ENCODE data around the gene PAX7.

The PAX7 gene

DNA sequence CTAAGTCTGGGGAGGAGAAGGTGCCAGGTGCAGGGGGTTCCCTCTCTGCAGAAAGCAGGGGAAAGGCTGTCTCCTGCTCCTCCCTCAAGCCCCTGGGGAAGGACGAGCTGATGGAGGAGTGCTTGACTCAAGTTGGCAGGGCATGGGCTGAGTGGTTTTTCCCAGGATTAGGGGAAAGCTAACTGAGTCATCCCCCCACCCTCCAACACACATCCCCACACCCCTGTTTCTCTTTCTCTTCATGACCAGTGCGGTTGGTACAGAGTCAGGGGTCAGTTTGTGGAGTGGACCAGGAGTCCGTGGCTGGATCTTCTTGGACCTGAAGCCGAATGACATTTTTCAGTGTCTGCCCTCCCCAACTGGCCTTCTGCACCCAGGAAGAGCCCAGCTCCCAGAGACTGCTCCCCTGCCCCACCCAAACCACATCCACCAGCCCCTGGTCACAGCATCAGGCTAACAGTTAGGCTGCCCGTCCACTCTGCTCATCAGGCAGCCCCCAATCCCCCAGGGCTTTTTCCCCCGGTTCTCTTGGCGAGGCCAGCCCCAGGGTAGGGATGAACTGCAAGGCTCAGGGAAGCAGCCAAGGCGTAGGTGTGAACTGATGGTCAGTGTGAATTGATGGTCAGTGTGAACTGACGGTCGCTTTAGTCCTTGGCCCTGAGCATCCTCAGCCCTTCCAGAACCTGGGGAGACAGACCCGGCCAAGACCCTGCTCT is 81.0 kb downstream of the PAX7 start:
- no peak for DNase-seq

DNA sequence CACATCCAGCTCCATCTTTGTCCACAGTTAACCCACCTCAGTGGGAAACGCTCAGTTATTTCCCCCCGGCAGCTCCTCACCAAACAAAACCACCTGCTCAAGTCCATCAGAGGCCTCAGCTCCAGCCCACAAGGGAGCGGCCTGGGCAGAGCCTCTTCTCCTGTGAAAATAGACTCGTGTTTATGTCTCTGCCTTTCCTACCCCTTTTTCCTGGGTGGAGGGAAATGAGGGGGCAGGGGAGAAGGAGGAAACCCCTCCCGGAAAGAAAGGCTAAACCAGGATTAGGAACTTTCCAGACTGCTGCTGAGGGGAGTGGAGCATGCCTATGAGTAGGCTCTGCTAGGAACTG is 81.6 kb downstream of the PAX7 start:
- no peak for DNase-seq

DNA sequence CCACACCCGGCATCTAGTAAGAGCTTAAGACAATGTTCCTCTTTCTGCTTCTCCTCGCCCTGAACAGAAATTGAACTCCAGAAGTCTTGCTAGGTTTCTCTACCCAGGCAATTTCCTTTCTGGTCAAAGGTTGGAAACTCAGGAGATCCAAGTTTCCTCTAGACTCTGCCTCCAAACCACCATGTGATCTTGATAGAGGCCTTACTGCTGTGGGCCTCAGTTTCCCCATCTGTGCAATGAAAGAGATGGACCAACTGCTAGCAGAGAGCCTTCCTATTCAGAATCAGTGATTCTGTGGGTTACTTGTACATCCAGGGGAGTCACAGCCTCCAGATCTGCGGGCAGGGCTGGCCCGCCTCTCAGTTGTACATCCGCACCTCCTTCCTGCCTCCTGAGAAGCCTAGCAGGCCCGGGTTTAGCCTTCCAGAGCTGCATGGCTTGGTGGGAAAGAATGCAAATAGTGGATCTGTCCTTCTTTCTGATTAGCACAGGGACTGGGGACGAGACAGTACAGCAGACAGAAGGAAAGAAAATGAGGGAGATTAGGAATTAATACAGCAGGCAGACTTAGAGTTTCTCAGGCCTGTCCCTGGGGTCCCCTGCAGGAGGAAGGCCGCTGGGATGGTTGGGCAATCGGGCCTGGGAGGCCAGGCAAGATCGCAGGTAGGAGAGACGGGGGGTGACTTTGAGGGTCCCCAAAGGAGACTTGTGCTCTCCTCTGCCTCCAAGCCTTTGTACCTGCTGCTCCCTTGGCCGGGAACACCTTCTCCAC is 83.9 kb downstream of the PAX7 start:
- no peak for DNase-seq

DNA sequence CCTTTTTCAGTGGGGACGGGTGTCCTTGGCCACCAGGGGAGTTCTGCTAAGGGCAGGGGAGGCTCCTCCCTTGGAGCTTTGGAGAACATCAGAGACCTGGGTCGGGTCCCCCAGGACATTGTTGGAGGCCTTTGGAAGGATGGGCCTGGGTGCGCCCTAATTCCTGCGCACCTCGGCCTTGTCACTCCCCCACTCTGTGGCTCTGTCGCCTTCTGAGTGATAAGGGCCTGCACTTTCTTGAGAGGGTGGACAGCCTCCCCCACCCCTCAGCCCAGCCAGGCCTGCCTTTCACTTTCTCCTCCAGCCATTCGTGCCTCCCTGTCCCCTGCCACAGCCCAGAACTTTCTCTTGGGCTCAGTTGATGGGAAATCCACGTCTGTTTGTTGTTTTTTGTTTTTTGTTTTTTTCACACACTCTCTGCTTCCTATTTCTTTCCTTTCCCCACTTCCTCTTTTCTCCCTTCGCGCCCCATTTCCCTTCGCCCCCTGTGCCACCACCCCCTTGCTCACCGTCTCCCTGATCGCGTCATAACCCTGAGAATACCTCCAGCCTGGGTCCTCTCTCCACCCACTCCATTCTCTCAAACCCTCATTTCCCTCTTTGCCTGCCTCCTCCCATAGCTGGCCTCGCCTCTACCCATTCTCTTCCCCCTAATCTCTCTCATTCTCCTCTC is 85.6 kb downstream of the PAX7 start:
- DNase-seq = no peak

DNA sequence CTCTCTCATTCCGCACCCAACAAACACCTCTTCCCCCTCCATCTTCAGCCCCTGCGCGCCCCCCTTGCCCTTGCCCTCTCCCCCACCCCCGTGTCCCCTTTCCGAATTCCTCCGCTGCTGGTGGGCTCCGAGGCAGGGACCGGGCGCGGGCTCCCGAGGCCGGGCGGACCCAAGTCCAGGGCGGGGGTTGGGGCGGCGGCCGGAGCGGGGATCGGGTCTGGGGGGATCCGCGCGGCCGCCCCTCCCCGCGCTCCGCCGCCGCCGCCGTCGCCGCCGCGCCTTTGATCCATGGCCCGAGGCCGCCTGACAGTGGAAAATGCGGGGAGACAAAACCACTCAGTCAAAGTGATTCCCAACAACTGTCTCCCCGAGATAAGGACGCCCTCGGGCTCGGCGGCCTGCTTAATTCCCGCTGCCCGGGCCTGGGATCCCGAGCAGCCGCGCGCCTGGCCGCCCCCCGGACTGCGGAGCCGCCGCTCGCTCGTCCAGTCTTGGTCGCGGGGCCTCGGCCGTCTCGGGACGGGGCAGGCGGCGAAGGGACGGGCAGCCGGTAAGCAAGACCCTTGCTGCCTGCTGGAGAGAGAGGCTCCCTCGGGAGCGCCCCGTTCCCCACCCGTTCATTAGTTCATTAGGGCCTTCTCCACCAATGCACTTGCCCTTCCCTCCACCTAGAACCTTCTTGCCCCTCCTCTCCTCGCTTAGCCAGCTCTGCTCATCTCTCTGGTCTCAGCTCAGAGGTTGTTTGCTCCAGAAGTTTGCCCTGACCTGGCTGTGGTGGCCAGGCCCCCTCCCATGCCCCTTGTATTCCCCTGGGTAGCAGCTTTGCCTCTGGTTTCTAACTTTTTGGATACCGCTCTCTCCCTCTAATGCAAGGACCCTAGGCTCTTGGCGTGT is 86.4 kb downstream of the PAX7 start:
- DNase-seq = no peak

DNA sequence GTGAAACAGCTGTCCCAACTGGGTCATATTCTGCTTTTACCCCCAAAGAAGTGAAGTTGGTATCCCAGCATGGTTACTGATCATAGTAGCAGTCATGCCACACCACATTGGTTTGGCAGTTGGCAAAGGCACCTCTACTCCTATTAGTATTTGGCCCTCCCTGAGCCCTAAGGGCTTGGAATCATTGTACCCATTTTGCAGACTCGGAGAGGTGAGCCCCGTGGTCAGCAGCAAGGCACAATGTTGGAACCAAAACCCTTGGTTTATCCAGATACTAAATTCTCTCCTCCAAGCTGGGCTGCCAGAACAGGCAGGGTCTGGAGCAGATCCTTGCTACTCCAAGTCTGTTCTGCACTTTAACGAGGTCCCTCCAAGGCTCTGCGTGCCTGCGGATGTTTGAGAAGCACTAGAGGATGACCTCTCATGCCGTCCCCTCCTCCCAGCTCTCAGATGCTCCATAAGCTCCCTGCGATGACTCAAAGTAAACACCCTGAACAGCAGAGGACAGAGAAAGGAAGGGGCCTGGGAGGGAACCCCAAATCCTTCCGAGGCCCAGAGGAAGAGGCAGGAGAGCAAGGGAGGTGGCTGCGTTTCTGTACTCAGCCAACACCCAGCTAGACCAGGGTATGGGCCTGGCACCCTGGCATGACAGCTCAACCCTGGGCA is 89.3 kb downstream of the PAX7 start:
- no peak for DNase-seq

- no peak for DNase-seq
Observed at GRCh38 chr1:18721041-18721440, 90.4 kb downstream of the PAX7 start.

DNA sequence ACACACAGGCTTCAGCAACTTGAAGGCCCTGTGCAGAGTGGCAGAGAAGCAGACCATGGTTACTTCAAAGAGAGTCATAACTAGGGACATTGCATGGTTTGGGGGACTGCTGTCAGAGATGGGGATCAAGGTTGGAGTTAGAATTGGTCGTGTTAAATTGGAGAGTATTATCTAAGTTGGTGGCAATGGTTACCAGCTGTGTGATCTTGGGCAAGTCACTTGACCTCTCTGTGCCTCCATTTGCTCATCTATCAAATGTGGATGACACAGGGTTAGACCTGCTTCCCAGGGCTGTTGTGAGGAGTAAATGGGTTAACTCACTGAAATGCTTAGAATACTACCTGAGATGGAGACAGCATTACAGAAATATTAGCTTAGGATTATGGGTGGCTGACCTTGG is 91.1 kb downstream of the PAX7 start:
- DNase-seq = no peak

- DNase-seq = no peak
Observed at GRCh38 chr1:18722270-18722669, 91.6 kb downstream of the PAX7 start.

DNA sequence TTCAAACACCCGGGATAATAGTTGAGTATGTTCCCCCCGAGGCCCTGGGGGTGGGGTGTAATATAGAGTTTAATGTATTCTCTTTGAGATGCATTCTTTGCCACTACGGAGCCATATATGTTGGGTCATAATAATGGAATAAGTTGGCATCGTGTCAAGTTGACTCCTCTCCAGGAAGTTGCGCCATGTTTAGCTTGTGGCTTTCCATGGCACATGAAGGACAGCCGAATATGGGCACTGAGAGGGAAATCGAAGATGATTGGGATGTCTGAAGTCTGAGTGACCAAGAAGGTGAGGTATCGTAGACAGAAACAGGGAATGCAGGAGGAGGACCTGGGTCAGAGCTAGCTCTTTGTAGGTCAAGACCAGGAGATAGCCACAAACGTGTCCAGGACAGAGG is 92.6 kb downstream of the PAX7 start:
- DNase-seq = no peak

GRCh38 chr1:18723701-18724411 is 93.2 kb downstream of the PAX7 start:
- no peak for DNase-seq

DNA sequence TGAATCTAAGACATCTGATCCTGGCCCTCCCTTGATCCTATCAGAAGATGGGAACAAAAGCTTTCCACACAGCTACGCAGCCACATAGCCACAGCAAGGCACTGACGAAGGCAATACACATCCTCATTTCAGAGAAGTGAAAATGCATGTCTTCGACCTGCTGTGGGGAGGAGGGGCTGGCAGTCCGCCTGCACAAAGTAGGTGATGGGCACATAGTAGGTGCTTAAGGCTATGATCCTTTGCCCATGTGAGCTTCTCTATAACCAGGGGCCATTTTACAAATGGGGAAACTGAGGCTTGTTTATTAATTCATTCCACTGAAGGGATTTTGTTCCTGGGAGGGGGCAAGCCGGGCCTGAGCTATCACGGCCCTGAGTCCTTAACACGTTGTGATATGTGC is 94.2 kb downstream of the PAX7 start:
- DNase-seq = no peak

GRCh38 chr1:18725231-18725895 is 94.7 kb downstream of the PAX7 start:
- DNase-seq = no peak

GRCh38 chr1:18726368-18726767 is 95.7 kb downstream of the PAX7 start:
- no peak for DNase-seq

- no peak for DNase-seq
Observed at GRCh38 chr1:18727956-18728355, 97.3 kb downstream of the PAX7 start.

DNA sequence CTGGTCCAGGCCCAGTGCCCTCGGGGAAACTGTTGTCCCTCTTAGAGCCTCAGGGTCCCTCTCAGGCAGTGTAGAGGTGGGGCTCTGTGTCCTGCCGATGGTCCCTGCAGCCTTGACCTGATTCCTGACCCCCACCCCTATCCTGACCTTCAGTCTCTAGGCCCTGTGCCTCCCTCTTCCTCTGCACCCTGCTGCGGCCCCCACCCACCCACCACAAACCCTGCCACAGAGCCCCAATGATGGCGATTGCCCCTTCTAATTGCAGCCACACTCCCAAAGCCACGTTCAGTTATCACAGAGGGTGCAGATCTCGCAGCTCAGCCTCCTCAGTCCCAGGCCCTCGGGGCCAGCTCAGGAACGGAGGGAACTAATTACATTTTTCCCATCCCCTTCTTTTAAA is 99.7 kb downstream of the PAX7 start:
- DNase-seq = no peak

GRCh38 chr1:18731148-18731547 is 100.5 kb downstream of the PAX7 start:
- DNase-seq = no peak

DNA sequence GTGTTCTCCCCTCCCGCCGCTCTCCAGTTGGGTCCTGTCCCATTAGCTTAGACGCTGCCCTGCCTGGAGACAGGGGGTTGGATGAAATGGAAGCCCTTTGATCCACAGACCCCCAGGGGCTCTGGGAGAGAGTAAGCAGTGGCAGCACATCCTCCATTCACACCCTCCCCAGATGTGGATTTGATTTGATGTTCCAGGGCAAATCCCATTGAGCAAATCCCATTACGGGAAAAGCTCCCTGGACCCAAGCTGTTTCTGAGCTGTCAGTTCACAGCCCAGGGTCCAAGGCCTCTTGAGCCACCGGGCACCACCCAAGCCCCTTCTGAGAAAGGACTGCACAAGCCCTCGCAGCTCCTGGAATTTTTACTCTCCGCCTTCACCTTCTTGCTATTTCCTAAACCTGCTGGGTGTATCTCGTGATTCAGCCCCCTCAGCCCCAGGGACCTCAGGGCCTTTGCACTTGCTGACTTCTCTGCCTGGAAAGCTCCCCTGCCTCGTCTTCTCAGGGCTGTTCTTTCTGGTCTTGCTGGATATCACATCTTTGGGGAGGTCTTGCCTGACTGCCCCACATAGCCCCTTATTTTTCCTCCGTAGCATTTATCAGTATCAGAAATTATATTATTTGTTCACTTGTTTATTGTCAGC is 101.1 kb downstream of the PAX7 start:
- DNase-seq = no peak

DNA sequence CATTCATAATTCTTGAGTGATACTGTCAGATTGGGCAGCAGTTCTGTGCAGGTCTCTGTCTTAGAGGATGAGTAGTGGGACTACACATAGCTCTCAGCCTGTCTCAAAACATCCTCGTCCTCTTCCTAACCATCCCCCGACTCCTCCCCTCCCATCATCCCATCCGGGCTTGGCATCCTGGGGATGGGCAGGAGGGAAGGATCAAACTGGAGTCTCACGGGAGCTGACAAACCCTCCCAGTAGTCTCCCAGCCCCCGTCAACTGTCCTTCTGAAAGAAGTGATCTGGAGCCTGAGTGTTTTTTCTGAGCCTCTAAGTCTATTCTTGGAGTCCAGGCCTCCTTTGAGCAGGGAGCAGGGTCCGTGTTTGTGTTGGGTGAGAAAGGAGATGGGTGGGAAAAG is 102.0 kb downstream of the PAX7 start:
- no peak for DNase-seq

- DNase-seq = no peak
Observed at GRCh38 chr1:18734001-18734400, 103.4 kb downstream of the PAX7 start.
